HUES48 (cell line): ENCODE measurements around the gene POLDIP3.
"Not testable (repeated sequence)": the region's sequence is repeated elsewhere in the genome, so short reads cannot be mapped to it uniquely, and the experiment has no call there.

ENCODE experiments used
- H3K27ac ChIP-seq: one replicate; pipeline ENCODE4 v1.7.0; 2013; ENCODE audit warnings: low read depth, low read length, inconsistent platforms
- H3K27me3 ChIP-seq: 2 replicates; pipeline ENCODE4 v1.6.1; 2013; ENCODE audit warnings: mild to moderate bottlenecking, low read length; ENCODE audit not compliant: control insufficient read depth, insufficient read depth
- H3K36me3 ChIP-seq: 2 replicates; pipeline ENCODE4 v1.6.1; 2013; ENCODE audit warnings: low read length; ENCODE audit not compliant: control insufficient read depth, insufficient read depth
- H3K4me1 ChIP-seq: 2 replicates; pipeline ENCODE4 v1.6.1; 2013; ENCODE audit warnings: mild to moderate bottlenecking, low read length; ENCODE audit not compliant: control insufficient read depth, insufficient read depth
- H3K4me3 ChIP-seq: 2 replicates; pipeline ENCODE4 v1.5.1; 2013; ENCODE audit warnings: mild to moderate bottlenecking, low read depth, low read length
- H3K9ac ChIP-seq: 2 replicates; pipeline ENCODE4 v1.6.1; 2013; ENCODE audit warnings: mild to moderate bottlenecking, low read depth, low read length, moderate library complexity
- H3K9me3 ChIP-seq: 2 replicates; pipeline ENCODE4 v1.6.1; 2013; ENCODE audit warnings: low read length; ENCODE audit not compliant: control insufficient read depth, insufficient read depth

The POLDIP3 gene

GRCh38 chr22:42548597-42549330 is 65.9 kb downstream of the POLDIP3 start:
- peaks cover 6% of the 10 kb centered on the region; the same call in 1 of the 2 replicates for H3K9me3 ChIP-seq
- H3K4me1 ChIP-seq, result 0 out of 2 replicates have a peak, but pooled peaks cover 3% of the 10 kb centered on the region
- no peak overlapping the region for H3K27ac ChIP-seq
- no peak overlapping the region for H3K9ac ChIP-seq
- no peaks in the 10 kb centered on the region for H3K36me3 ChIP-seq
- H3K4me3 ChIP-seq, result no peak overlapping the region
- peaks cover 4% of the 10 kb centered on the region for H3K27me3 ChIP-seq

- not testable (repeated sequence) for H3K9ac ChIP-seq, H3K9me3 ChIP-seq, H3K4me1 ChIP-seq, H3K27ac ChIP-seq, H3K27me3 ChIP-seq, H3K4me3 ChIP-seq, H3K36me3 ChIP-seq
Measured at GRCh38 chr22:42548126-42548525, 66.6 kb downstream of the POLDIP3 start.

GRCh38 chr22:42547562-42547961 is 67.1 kb downstream of the POLDIP3 start:
- H3K36me3 ChIP-seq, result no peaks in the 10 kb centered on the region
- H3K27ac ChIP-seq, result no peak overlapping the region
- no peak overlapping the region for H3K4me3 ChIP-seq
- H3K9ac ChIP-seq, result no peak overlapping the region
- 0 out of 2 replicates have a peak, but pooled peaks cover 3% of the 10 kb centered on the region for H3K4me1 ChIP-seq
- H3K27me3 ChIP-seq, result no peaks in the 10 kb centered on the region
- peaks cover 6% of the 10 kb centered on the region; the same call in 1 of the 2 replicates for H3K9me3 ChIP-seq

- Histone ChIP-seq H3K27ac (no peak overlapping the region), H3K4me3 (no peak overlapping the region), H3K9ac (no peak overlapping the region), H3K27me3 (no peaks in the 10 kb centered on the region), H3K9me3 (no peaks in the 10 kb centered on the region), H3K4me1 (0 out of 2 replicates have a peak, but pooled peaks cover 3% of the 10 kb centered on the region), H3K36me3 (no peaks in the 10 kb centered on the region)
Measured at GRCh38 chr22:42544686-42545085, 70.0 kb downstream of the POLDIP3 start.

GRCh38 chr22:42539236-42539771 is 75.4 kb downstream of the POLDIP3 start:
- not testable (repeated sequence) for H3K9me3 ChIP-seq, H3K9ac ChIP-seq, H3K36me3 ChIP-seq, H3K27me3 ChIP-seq, H3K4me1 ChIP-seq, H3K4me3 ChIP-seq, H3K27ac ChIP-seq

GRCh38 chr22:42537199-42537831 is 77.4 kb downstream of the POLDIP3 start:
- not testable (repeated sequence) for H3K27ac ChIP-seq, H3K4me3 ChIP-seq, H3K36me3 ChIP-seq, H3K9me3 ChIP-seq, H3K4me1 ChIP-seq, H3K9ac ChIP-seq, H3K27me3 ChIP-seq

- not testable (repeated sequence) for H3K9ac ChIP-seq, H3K36me3 ChIP-seq, H3K27me3 ChIP-seq, H3K9me3 ChIP-seq, H3K4me1 ChIP-seq, H3K4me3 ChIP-seq, H3K27ac ChIP-seq
Measured at GRCh38 chr22:42536634-42537033, 78.0 kb downstream of the POLDIP3 start.

- H3K27ac ChIP-seq, result no peak overlapping the region
- H3K27me3 ChIP-seq, result no peaks in the 10 kb centered on the region
- no peak overlapping the region for H3K9ac ChIP-seq
- H3K4me3 ChIP-seq, result no peak overlapping the region
- no peaks in the 10 kb centered on the region for H3K4me1 ChIP-seq
- no peaks in the 10 kb centered on the region for H3K36me3 ChIP-seq
- no peaks in the 10 kb centered on the region for H3K9me3 ChIP-seq
Measured at GRCh38 chr22:42536166-42536565, 78.5 kb downstream of the POLDIP3 start.

GRCh38 chr22:42535082-42535731 is 79.5 kb downstream of the POLDIP3 start:
- H3K27ac ChIP-seq, H3K4me1 ChIP-seq, H3K27me3 ChIP-seq, H3K9me3 ChIP-seq, H3K36me3 ChIP-seq, H3K4me3 ChIP-seq, H3K9ac ChIP-seq: not testable (repeated sequence)
